HG02852 (cell line): ENCODE results near the gene ARHGAP28.

ENCODE experiments used
- ATAC-seq: cut with Tn5 transposase; IDR thresholded peaks from one replicate; pipeline ENCODE4 v1.9.1; 2021; ENCODE audit warnings: mild to moderate bottlenecking, moderate library complexity; ENCODE audit not compliant: unreplicated experiment

ARHGAP28 gene

DNA sequence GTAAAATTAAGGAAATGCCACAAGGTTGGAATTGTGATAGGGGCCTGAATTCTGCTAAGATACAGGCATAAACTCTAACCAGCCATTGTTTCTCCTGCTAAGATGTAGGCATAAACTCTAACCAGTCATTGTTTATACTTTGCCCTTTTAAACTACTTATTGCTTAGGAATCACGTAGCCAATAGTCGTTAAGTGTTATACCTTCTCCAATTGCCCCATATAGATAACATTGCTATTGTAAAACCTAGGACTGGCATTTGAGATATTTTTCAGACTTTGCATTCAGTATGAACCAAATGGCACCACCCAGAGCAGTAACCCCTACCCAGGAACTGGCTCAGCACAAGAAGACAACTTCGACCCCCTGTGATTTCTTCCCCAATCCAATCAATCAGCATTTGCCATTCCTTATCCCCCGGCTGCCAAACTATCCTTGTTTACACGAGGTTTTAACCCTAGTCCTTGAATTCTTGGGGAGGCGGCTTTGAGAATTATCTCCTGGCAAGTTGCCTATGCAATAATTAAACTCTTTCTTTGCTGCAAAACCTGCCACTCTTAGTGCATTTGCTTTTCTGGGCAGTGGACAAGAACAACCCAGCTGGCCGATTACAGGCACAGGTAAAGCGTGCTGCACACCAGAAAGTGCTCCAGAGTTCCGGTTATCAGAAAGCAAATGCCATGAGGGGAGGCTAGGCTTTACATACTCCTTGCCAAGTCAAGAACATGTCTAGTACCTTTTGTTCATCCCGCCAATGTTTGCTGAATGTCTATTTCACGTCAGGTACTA is 220.5 kb downstream of the ARHGAP28 start:
- ATAC-seq = no peak

DNA sequence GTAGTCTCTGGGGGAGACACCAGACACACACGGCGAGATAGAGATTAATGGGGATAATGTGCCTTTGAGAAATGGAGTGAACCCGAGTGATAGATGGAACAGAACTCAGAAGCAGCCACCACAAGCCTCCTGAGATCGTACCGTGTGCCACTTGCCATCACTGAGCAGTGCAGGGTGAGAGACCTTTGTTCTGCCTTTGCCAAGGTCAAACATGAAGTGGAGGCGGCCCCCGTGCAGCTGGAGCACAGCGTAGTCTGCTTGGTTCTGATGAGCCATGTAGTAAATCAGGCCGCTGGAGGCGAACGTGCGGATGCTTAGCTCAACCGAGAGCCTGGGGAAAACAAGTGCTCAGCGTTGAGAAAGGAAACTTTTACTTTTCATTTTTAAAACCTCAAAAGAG is 221.1 kb downstream of the ARHGAP28 start:
- no peak for ATAC-seq

GRCh38 chr18:6951336-6952090 is 222.0 kb downstream of the ARHGAP28 start:
- ATAC-seq = no peak

DNA sequence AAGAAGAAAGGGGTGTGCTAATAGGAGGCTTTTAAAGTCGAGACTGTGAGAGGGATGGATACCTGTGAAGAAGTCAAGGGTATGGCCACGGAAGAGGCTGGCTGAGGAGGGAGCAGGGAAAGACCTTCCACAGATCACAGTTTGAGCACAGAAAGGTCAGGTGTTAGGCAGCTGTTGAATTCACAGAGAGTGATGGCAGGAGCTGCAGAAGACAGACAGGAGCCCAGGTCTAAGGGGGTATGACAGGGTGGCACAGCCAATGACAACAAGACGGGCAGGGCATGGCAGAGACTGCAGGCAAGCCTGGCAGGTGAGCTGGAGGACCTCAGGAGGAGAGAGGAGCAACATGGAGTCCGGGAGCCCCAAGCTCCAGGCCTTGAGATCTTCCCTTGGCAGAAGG is 225.0 kb downstream of the ARHGAP28 start:
- no peak for ATAC-seq

DNA sequence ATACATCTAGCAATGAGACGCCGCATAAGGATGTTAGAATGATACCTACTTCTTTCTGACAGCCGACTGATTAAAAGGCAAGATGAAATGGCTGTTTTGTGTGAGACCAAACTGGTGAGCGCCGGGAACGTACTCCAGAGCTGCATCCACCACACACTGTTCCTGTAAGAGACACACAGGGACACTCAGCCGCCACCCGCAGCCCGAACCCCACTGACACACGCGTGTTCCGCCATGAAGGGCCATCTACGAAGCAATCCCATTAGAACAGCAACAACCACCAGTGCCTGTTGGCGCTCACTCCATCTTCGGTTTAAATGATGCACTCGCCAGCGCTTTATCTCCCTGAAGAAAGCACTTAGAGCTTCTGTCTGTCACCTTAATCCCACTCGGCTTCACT is 225.8 kb downstream of the ARHGAP28 start:
- no peak for ATAC-seq

DNA sequence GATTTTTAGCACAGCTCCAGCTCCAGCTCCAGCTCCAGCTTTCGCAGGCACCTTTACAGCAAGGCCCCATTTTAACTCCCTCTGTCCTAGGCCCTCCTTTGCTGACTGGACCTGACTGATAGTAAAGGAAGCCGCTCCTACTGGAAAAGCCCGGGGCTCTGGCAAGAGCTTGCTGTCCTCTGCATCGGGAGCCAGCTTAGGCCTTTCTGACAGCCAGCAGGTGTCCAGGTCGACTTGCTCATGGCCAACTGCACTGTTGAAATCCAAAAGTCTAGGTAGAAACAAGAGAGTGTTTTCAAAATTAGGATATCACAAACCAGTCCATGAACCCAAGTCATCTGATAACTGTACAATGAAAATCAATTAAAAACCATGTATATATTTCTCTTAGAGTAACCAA is 227.0 kb downstream of the ARHGAP28 start:
- ATAC-seq = no peak

DNA sequence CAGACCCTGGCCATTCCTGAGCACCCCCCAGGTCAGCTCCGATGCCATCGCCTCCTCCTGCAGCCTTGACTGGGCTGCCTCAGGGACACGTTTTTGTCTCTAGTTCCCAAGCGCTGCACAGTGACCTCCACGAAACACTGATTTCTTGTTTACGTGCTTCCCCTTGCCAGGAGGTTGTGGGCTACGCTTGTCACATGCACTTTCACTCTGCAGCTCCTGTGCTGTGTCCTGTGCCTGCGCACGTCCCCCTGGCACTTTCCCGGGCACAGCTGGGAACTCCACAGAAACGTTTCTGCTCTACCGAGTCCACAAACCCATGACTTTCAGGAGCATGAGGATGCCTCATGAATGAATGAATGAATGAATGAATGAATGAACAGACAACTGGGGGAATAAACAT is 227.5 kb downstream of the ARHGAP28 start:
- no peak for ATAC-seq

- ATAC-seq = no peak
Observed at GRCh38 chr18:6959110-6959509, 229.6 kb downstream of the ARHGAP28 start.

DNA sequence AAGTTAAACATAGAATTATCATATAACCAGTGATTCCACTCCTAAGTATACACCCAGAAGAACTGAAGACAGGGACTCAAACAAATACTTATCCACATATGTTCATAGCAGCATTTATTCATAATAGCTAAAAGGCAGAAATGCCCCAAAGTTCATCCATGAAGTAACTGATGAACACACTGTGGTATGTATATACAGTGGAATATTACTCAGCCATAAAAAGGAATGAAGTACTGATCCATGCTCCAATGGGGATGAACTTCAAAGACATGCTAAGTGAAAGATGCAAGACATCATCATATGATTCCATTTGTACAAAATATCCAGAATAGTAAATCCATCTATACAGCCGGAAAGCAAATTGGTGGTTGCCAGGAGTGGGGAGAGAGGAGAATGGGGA is 230.6 kb downstream of the ARHGAP28 start:
- ATAC-seq = no peak

DNA sequence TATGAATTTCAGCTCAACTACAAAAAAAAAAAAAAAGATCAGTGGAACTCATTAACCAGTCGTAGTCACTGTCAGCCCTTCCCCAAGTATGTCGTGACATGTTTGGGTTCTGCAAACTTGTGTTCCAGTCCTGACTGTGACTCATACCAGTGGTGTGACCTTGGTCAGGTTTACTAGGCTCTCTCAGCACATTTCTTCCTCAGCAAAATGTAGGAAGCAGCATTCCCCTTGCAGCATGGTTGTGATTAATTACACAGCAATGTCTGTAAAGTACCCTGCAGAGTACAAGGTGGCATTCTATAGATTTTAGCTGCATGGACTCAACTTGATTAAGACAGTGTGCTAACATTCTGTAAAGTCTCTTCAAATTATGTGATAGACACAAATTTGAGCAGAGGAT is 231.1 kb downstream of the ARHGAP28 start:
- ATAC-seq = no peak

- ATAC-seq = no peak
Observed at GRCh38 chr18:6961331-6961730, 231.8 kb downstream of the ARHGAP28 start.

GRCh38 chr18:6962571-6963451 is 233.3 kb downstream of the ARHGAP28 start:
- no peak for ATAC-seq

DNA sequence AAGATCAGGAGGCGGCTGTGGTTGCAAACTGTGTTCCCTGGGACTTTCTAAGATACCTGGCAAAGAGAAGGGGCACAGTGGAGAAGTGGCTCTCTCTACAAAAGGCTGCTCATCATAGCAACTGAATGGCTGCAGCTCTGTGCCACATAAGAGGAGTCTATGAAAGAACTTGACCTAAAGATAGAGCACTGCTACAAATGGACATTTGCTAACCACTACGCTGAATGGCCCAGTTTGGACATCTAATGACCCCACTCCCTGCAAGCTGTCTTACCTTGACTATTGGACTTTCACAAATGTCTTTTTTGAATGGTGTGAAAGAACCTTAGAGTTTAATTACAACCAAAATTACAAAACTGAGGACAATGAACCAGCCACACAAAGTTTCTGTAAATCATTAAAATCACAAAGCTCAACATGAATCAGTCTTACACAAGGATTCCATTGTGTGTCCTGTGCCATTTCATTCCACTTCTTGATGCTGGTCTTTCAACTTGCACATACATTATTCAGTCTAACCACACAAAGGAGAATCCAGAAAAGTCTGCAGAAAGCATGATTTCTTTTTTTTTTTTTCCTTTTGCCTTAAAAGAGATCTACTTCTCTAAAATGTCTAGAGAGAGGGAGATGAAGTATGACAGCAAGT is 234.1 kb downstream of the ARHGAP28 start:
- no peak for ATAC-seq
